ENCODE data around the gene AP4S1. TPM values are rescaled to one million over a fixed set of nuclear protein-coding genes. Genes with fewer than 3 reads are reported as not detected.
"Not testable (repeated sequence)": the region's sequence is repeated elsewhere in the genome, so short reads cannot be mapped to it uniquely, and the experiment has no call there.

Gene AP4S1
- polyA plus RNA-seq, 3 donors = 18.6 to 21.2 (median 20.1) TPM

DNA sequence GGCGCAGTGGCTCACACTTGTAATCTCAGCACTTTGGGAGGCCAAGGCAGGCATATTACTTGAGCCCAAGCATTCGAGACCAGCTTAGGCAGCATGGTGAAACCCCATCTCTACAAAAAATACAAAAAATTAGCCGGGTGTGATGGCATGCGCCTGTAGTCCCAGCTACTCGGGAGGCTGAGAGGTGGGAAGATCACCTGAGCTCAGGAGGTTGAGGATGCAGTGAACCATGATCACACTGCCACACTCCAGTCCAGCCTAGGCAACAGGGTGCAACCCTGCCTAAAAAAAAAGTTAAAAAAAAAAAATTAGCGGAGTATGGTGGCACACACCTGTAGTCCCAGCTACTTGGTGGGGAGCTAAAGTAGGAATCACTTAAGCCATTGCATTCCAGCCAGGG lies 21.4 kb upstream of the AP4S1 start:
- not testable (repeated sequence) for DNase-seq (ENCODE audit: low read depth in 3 of 3, low spot score in 2 of 3)

DNA sequence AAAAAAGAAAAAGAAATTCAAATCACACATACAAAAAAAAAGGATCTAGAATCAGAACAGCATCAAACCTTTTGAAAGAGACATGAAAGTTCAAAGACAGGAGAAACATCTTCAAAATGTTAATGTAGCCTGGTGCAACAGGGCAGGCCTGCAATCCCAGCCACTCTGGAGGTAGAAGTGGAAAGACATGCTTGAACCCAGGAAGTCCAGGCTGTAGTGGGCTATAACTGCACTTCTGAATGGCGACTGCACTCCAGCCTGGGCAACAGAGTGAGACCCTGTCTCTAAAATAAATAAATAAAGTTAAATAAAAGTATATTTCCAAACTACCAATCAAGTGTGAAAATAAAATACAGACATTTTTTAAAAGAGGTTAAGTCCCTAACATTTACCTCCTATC lies 18.7 kb upstream of the AP4S1 start:
- no peak for DNase-seq (ENCODE audit: low read depth in 3 of 3, low spot score in 2 of 3)

DNA sequence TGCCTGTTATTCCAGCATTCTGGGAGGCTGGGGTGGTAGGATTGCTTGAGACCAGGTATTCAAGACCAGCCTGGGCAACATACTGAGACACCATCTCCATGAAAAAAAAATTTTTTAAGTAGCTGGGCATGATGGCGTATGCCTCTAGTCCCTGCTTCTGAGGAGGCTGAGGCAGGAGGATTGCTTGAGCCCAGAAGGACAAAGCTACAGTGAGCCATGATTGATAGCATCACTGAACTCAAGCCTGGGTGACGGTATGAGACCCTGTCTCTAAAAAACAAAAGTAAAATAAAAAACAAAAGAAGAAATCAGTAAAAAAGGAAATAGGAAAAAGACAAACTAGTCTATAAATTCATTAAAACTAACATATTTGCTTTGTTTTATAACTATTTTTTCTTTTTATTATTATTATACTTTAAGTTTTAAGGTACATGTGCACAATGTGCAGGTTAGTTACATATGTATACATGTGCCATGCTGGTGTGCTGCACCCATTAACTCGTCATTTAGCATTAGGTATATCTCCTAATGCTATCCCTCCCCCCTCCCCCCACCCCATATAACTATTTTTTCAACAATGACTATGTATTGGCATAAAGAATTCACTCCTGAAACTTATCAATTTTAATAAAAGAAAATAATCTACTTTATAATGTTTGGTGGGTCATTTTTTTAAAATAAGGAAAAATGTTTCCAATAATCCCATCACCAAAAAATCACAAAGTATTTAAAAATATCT lies 15.4 kb upstream of the AP4S1 start:
- no peak for DNase-seq (ENCODE audit: low read depth in 3 of 3, low spot score in 2 of 3)

DNA sequence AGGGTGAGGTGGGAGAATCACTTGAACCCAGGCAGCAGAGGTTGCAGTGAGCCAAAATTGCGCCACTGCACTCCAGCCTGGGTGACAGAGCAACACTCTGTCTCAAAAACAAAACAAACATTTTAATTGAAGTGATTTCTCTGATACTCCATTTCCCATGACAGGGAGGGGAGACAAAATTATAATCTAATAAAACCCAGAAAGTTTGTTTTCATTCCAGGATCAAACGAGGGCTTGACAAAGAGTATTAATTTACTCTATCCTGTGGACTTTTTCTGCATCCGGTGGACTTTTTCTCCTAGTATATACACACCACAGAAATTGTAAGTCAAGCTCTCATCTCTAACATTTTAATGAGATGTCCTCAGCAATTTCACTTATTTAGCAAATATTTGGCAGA lies 14.5 kb upstream of the AP4S1 start:
- no peak for DNase-seq (ENCODE audit: low read depth in 3 of 3, low spot score in 2 of 3)

DNA sequence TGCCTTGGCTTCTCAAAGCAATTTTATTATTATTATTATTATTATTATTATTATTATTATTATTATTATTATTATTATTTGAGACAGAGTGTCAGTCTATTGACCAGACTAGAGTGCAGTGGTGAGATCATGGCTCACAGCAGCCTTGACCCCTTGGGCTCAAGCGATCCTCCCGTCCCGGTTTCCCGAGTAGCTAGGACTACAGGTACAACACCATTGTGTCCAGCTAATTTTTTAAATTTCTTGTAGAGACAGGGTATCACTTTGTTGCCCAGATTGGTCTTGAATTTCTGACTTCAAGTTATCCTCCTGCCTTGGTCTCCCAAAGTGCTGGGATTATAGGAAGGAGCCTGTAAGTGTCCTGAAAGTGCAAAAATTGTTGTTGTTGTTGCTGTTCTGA lies 11.6 kb upstream of the AP4S1 start:
- DNase-seq (ENCODE audit: low read depth in 3 of 3, low spot score in 2 of 3) = no peak

- DNase-seq (ENCODE audit: low read depth in 3 of 3, low spot score in 2 of 3) = no peak
These were observed 7.3 kb upstream of the AP4S1 start for GRCh38 chr14:31018057-31018645.

DNA sequence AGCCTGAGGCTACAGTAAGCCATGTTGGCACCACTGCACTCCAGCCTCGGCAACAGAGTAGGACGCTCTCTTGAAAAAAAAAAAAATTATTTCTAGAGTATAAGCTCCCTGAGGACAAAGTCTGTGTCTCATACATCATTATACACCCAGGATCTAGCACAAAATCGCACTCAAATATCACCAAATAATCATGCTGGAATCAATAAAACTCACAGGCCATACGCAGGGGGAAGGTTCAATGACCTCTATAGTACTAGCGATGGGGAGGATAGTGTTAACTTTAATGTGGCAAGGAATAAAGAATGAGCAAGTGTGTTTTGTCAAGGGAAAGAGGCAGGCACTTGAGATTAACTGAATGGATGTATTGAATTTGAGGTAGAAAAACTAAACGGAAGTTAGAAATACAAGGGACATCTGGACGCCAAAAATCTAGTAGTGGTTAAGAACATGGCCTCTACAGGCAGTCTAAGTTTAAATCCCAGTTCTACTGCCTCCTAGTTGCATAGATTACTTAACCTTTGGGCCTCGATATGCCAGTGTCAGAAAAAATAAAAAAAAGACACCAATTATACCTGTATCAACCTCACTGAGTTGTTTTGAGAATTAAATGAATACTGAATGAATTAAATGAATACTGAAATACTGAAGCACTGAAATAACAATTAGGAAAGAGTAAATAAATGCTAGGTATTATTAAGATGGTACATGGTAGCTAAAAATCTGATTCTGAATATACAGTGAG lies 4.4 kb upstream of the AP4S1 start:
- DNase-seq (ENCODE audit: low read depth in 3 of 3, low spot score in 2 of 3) = no peak

GRCh38 chr14:31021576-31021949 lies 3.9 kb upstream of the AP4S1 start:
- DNase-seq (ENCODE audit: low read depth in 3 of 3, low spot score in 2 of 3) = no peak

DNA sequence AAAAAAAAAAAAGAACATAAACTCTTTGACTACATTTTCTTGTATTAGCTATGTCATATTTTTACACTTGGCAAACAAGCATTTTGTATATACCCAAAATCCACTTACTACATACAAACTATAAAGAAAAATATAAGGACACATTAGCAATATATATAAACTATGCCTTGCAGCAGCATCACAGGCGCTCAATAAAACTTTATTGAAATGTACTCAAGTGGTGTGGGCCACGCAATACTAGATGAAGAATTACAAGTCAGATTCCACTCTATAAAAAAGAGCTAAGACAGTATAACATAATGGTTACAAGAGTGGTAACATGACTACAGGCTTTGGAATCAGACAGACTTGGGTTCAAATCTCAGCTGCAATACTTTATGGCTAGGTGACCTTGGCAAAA lies 3.1 kb upstream of the AP4S1 start:
- DNase-seq (ENCODE audit: low read depth in 3 of 3, low spot score in 2 of 3) = no peak

DNA sequence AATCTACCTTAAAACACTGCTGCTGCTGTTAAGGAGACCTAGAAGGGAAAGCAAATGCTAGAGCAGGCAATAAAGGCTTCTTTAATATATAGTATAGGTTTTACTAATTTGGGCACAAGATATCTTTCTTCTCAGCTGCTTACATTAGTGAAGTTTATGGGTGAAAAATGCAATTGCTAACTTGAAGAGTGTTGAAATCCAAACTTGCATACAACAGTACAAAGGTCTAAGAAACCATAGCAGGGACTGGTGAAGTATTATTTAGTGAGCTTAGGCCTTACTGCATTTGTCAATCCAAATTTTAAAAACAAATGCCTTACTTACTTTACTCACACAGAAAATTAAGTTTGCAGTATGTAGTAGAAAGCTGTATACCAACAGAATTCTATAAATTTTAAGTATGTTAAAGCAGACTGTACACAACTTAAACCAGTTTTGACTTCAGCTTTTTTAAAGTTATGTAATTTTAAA lies 1.4 kb upstream of the AP4S1 start:
- no peak for DNase-seq (ENCODE audit: low read depth in 3 of 3, low spot score in 2 of 3)

GRCh38 chr14:31024577-31025366 lies 677 bp upstream of the AP4S1 start:
- DNase-seq (ENCODE audit: low read depth in 3 of 3, low spot score in 2 of 3) = peak in 1 of 3 donors; percentile 12

GRCh38 chr14:31026077-31026449 lies 614 bp downstream of the AP4S1 start, which contains the start of gene STRN3:
STRN3 (minus strand) TSS chr14:31026379; CDS start chr14:31026185, 194 bp downstream.
- no peak for DNase-seq (ENCODE audit: low read depth in 3 of 3, low spot score in 2 of 3)

- peak; percentile 91 to 92 (median 92) for DNase-seq (ENCODE audit: low read depth in 3 of 3, low spot score in 2 of 3)
These were observed 1.2 kb downstream of the AP4S1 start for GRCh38 chr14:31026450-31027235.

DNA sequence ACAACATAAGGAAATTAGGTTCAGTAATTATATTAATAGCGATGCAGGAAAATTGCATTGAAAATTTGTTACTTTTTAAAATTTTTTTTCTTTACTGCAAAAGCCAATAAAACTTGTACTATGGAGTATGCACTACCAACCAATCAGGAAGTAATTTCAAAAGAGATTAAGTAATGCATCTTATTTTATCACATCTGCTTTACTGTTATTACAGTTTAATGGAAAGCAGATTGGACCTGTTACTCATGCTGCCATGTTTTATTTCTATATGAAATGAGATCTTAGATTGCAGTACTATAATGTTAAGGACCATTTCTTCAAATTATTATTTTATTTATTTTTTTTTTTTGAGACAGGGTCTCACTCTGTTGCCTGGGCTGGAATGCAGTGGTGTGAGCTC lies 2.4 kb downstream of the AP4S1 start:
- DNase-seq (ENCODE audit: low read depth in 3 of 3, low spot score in 2 of 3) = no peak

DNA sequence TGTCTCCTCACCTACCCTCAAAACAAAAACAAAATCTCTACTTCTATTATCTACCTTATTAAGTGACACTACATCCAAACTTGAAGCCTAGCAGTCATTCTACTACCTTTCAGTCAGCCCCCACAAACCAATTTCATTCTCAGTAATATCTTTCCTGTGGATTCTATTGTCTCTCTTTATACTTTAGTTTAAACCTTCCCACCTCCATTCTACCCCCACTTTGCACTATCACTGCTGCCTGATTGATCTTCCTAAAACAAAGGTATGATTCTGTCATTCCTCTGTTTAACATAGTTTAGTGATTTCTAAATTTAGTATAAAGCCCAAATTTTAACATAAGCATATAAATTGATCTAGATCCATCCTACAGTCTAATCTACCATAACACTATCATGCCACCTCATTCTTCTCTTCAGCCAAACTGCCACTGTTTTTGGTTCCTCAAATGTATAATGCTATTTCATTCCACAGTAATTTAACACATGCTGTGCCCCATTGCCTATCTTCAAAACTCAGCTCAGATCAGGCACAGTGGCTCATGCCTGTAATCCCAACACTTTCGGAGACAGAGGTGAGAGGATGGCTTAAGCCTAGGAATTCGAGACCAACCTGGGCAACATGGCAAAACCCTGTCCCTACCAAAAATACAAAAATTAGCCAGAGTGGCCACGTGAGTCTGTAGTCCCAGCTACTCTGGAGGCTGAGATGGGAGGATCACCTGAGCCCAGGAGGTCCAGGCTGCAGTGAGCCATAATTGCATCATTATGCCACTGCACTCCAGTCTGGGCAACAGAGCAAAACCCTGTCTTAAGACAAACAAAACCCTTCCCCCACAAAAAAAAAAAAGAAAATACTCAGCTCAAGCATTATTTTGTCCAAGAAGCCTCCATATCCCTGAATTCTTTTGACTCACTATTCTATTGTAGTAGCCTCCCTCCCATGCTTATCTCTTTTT lies 3.8 kb downstream of the AP4S1 start:
- DNase-seq (ENCODE audit: low read depth in 3 of 3, low spot score in 2 of 3) = no peak

GRCh38 chr14:31030469-31030868 lies 5.0 kb downstream of the AP4S1 start:
- no peak for DNase-seq (ENCODE audit: low read depth in 3 of 3, low spot score in 2 of 3)

GRCh38 chr14:31036552-31036951 lies 11.1 kb downstream of the AP4S1 start:
- DNase-seq (ENCODE audit: low read depth in 3 of 3, low spot score in 2 of 3) = no peak

- DNase-seq (ENCODE audit: low read depth in 3 of 3, low spot score in 2 of 3) = no peak
These were observed 12.3 kb downstream of the AP4S1 start for GRCh38 chr14:31037709-31038221.

Data from right renal cortex interstitium (tissue), 3 donors.